GM19372 (cell line): ENCODE data around the gene GDPD5.

Experiments used
- ATAC-seq: cut with Tn5 transposase; IDR thresholded peaks from one replicate; pipeline ENCODE4 v1.9.1; 2021; ENCODE audit warnings: mild to moderate bottlenecking, low read depth, moderate library complexity; ENCODE audit not compliant: unreplicated experiment

Gene GDPD5

DNA sequence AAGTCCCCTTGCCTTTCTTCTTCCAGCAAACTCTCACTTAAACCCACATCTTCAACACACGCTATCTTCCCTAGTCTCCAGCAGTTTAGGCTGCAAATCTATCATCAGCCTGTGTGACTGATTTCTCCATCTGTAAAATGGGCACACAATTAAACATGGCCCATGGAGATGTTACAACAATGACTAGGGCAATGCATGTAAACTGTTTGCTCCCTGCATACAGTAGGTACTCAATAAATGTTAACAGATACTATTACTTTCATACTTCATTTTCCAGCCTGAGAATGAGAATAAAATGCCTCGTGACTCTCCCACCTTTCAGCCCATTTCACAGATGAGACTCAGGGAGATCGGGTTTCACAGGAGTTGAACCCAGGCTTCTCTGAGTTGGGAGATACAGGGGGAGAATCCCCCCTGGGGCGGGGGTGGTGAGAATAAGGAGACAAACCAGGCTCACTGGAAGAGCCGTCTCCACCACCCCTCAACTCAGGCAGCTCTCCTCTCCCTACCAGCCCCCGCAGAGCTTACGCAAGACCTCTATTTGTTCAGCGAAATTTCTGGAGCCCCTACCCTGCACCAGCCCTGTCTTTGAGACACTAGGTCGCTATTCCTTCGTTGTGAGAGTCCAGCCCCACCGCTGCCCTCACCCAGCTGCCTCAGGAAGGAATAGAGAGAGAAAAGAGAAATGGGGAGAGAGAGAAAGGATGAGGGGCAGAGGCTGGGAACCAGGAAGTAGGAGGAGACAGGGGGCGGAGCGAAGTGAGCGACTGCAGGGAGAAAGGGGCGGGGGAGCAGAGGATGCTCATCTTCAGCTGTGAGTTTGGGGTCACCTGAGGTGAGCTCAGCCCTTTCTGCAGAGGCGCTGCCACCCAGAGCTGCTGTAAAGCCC lies 50.6 kb downstream of the GDPD5 start:
- no peak for ATAC-seq

DNA sequence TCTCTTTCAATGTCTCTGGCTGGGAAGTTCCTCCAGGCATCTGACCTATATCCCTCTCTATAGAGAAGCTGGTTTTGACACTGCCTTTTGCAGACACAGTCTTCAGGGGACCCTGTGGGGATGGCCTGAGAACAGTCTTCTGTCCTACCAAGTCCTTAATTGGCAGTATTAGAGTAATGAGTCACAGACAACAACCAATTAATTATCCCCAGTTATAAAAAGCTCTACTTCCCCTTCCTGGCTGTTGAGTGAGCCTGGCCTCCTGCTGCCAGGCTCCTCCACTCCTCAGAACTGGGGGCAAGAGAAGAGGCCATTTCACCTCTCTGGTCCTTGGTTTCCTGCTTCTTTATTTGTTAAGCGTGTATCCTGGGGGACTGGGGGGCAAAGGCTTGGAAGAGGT lies 51.5 kb downstream of the GDPD5 start:
- ATAC-seq: no peak

DNA sequence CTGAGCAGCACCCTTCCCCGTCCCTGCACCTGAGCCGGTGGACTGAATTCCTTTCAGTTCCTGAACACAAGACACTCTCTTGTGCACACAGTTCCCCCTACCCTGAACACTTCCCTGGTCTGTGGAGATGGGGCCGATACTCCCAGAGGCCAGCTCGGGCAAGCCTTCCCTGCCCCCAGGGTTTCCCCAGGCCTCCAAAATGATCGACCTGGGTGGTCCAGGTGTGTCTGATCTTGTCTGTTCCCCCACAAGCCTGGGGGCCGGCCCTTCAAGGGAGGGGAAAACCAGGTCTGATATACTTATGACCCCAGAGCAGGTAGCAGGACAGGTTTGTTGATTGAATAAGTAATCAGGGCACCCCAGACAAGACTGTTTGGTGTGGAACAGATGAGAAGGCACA lies 52.1 kb downstream of the GDPD5 start:
- no peak for ATAC-seq

DNA sequence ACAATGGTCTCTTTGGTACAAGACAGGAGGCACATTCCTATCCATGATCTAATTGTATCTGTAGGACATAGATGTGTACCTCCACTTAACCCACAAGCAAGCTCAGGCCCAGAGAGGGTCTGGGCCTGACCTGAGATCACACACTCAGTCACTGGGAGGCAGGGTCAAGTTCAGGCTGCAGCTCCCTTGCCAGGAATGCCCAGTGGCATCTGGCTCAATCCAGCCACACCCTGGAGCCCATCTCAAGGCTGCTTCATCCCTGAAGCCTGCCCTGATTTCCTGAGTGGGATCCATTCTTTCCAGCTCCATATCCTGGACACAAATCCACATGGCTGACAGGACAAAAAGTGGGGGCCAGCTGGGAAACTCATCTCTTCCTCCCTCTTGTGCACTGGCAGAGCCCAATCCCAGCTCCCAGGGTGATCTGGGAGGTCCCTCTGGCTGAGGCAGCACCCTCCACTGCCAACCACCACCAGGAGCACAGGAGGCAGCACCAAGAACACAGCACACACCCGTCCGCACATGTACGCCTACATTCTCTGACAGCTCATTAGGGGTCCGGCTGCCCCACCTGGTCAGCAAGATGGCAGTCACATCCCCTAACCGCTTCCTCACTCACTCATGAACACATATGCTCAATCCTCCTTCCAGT lies 53.5 kb downstream of the GDPD5 start:
- ATAC-seq: no peak

DNA sequence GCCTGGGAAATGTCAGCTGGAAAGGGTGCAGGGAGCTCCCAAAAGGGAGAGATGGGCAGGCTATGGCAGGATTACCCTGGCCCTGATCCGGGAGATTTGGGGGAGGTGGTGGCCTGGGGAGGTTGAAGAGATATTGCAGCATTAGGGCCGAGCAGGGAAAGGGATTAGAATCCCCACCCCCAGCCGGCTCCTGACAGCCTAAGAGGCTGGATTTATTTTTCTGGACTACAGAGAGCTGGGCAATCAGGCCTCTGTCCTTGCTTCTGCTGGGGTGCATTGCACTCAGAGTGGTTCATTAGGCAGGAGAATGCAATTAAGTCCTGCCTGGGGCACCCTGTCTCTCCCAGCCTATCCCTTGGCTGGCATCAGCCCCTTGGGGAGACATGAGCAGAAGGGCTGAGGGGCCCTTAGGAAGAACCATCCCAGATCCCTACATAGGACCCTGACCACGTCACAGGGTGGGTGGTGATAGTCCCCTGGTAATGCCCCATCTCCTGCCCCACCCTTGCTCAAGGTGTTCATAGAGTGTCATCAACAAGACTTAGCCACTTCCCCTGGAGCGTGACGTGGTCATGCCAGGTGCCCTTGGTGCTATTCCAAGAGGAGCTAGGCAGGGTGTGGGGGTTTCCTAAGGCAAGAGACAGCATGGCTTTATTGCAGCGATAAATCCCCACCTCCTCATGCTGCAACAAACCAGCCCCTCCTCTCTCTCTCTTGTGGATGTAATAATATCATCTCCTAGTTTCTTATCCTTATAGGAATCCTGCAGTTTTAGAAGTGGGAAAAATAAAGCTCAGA lies 54.4 kb downstream of the GDPD5 start:
- no peak for ATAC-seq

DNA sequence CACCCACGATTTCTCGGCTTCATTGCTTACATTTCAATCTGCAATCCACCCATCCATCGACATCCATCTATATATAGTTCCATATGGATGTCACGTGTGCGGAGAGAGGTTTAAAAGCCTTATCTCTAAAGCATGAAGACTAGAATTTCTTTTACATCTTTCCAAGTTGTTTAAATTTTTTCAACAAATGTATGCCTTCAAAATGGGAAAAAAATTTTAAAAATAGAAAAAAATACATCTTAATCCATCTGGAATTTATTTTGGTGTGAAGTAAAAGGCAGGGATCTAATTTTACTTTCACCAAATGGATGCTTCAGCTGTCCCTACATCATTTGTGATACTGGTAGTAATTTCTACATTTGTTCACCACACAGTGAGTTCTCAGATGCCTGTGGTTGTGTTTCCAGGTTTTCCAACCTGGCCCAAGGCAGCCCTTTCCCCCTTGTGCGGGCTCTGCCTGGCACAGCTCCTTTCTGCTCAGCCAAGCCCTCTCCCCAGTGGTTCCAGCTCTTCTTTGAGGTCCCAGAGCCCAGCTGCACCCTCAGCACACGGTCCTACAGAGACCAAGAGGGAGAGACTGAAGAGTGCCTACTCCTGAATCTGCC lies 55.2 kb downstream of the GDPD5 start:
- no peak for ATAC-seq

DNA sequence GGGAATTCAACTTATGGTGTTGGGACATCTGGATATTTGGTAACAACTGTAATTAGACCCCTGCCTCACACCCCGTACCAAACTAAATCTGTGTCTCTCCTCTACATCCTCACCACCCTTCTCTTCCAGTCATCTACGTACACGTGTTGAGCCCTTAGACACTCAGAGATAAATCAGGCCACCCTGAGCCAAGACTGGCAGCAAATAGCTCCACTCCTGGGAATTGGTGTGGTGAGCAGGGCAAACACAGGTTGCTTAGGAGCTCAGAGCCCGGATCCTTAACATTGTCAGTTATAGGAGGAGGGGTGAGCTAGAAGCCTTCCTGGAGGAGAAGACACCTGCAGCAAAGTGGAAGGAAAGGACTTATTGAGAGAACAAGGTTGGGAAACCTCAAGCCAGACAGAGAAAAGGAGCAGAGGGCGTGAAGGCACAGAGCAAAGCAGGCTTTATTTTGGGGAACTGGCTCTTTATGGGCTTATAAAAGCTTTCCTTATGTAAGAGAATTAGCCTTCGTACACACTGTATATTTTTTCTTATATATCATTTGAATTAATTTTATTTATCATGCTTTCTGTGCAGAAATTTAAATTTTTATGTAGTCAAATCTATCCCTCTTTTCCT lies 55.8 kb downstream of the GDPD5 start:
- ATAC-seq: no peak

DNA sequence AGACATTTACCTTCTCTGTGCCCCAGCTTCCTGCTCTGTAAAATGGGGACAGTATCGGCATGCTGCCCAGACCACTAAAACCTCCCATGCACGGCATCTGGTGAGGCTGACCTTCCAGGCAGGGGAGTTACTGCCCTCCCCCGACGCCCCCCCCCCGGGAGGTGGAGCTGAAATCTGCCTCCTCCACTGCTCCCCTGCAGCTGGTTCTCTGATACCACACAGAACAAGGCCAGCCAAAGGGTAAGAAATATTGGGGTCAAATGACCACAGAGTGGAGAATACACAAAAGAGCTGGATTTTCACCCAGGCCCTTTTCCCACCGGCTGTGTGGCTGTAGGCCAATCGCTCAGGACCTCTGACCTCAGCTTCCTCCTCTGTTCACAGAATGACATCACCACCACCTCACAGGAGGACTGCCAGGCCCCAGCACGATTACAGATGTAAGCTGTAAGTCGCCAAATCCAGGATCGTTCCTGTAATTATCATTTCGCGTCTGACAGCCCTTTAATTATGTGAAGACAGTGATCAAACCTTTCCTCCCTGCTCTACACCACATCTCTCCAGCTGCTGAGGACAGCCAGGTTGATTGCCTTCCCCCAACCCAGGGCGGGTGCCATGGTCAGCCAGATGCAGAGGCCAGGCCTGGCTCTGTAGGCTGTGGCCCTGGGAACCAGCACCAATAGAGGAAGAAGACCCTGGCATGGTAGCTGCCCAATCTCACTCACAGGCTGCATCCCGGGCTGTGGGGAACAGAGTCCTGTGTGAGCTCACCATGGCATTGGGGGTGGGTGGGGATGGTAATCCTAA lies 57.0 kb downstream of the GDPD5 start:
- ATAC-seq: no peak

DNA sequence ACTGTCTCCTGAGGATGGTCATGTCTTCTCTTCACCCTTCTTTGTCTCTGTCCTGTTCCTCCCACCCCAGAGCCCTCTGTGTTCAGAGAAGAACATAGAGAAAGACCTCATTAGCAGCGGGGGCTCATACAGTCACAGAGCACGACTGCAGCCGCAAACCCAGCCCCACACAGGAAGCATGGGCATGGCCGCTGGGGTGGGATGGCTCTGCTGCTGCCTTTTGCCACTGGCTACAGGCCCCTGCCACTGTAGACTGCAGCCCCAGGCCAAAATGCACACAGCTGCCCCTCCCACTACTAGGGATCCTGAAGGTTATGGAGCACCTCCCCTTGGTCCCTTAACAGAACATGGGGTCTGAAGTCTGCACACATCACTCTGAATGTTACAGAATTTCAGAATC lies 57.9 kb downstream of the GDPD5 start:
- no peak for ATAC-seq

DNA sequence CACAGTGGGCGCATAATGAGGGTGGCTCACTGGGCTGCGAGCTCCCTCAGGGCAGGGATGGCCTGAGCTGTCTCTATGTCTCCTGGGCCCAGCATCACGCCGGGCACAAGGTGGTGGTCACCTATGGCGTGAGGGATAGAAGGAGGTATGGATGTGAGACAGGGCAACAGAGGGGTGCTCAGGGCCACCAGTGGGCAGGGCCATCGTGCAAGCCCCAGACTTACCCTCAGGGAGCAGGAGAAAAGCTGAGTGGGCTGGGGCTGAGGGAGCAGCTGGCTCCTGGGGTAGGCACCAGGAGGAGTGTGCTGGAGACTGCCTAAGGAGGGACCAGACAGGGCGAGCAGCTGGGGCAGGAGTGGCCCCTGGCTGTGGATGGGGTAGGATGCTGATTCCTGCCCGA lies 58.4 kb downstream of the GDPD5 start:
- no peak for ATAC-seq

DNA sequence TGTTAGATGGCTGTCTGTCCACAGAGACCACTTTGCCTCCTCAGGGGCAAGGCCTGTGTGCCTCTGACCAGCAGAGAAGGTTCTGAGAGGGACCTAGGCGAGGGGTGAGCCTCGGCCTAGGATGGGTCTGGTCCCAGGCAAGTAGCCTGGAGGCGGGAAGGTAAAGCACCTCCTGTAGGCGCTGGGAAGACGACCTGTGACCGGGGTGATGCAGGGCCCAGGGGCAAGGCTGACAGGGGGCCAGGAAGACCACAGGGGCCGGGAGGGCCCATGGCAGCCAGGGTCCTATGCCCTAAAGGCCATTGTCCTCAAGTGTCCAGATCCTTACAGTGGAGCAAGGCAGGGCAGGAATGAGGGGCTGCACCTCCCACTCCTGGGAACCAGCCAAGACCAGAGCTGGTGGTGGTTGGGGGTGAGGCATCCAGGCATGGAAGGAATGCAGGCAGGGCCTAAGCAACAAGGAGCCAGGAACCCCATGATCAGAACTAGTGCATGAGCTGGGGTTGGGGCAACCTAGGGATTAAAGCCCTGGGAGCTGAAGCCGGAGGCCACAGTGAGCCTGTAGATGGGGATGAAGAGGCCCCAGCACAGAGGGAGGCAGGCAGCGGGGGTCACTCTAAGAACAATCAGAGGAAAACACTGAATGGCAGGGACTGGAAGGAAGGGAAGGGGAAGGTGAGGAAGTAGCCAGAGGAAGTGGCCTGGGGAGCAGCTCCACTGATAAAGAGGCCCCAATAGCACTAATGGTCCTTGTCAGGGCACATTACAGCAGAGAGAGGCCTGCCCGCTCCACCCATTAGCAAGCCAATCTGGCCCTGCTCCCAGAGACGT lies 59.8 kb downstream of the GDPD5 start:
- ATAC-seq: no peak

DNA sequence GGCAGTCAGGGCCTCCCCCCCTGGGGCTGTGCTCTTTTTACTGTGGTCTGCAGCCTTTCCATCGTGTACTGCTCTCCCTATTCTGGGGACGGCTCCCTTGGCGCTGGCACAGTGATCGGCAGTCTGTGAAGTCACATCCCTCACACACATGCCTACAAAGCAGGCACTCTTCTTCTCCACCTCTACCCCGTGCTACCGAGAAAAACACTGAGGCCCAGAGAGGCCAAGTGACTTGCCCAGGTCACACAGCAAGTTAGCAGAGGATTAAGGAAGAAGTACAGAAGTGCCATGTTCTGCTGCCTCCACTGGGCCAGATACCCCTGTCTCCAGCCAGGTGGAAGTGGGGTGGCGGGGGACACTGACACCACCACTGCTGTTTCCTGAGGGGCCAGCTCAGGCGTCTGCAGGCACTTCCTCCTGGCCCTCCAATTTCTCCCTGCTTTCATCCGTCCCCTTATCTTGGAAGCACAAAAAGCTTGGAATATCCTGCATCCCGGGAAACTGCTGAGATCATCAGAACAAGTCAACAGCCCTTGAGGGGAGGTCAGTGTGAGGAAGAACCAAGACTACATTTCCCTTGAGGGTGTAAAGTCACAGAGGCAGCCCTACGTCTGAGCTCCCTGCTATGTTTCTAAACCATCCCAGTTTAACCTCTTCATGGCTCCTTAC lies 62.5 kb downstream of the GDPD5 start:
- ATAC-seq: no peak

DNA sequence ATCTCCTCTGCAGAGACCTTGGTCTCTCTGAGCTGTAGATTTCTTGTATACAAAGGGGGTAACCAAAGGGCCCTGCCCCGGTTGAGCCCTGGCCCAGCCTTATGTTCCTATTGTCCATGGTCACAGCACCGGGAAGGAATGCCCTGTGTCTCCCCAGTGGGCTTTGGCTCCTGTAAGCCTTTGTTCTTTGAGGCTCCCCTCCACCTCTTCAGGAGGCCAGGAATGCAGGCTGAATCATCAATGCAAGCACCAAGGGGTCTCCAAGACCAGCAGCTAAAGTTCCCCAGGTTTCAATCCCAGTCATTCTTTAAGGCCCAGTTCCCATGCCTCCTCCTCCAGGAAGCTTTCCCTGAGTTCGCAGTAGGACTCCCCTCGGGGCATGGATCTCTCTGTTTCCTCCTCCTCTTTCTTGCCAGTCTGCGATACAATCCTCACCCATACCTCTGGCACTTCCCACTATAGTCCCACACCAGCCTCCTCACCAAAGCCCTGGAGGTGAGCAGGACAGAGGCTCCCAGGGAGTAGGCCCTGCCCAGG lies 63.6 kb downstream of the GDPD5 start:
- ATAC-seq: no peak

DNA sequence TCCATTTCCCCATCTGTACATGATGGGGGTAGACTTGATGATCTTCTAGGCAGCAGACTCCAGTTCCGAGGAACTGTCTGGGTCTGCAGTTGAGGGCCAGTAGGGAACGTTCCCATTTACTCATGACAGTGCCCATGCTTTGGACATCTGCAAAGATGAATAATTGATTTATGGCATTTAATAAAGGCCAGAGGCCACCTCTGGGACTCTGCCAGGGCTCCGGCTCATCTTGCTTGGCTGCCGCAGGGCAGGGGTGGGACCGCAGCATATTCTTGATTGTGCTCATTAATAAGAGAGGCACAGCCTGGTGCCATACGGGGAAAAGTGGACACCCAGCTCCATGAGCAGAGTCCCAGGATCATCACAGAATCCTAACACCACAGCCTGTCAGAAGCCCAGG lies 64.6 kb downstream of the GDPD5 start:
- no peak for ATAC-seq

DNA sequence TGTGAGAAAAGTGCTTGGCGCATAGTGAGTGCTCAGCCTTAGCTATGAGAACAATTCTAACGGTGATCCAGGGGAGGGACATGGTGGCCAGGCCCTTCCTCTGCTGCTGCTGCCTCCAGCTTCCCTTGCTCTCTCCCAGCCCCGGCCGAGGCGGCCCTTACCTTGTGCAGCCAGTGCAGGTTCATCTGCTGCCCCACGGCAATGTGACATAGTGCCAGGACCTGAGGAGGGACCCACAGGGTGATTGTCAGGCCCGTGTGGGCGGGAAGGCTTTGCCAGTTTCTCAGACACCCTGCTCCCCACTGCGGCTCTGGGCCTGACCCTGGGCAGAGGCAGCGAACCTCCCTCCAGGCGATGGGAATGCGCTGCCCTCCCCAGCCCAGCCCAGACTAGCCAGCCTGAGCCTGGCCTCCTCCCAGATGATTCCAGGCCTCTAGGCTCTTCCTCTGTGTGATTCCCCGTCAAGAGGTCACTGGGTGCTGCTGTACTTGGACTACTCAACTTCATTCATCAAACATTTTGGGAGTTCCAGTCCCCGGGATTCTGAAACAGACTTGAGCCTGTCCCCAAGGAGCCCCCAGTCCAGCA lies 69.1 kb downstream of the GDPD5 start:
- ATAC-seq: no peak

DNA sequence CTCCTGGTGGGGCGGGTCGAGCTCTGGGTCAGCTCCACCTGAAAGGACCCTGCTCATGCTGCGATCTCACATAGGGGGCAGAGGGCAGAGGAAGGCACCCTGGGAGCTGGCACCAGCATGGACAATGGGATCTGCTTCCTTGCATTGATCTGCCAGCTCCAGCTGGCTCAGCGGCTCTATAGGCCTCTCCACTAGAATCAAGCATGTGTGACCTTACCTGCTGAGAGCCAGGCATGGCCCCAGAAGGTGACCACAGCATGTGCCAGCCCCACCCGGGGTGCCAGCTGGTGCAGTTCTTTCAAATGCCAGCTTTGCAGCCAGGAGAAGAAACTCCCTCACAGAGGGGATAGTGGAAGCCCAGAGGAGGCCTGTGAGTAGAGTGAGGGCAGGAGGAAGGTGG lies 70.8 kb downstream of the GDPD5 start:
- no peak for ATAC-seq

DNA sequence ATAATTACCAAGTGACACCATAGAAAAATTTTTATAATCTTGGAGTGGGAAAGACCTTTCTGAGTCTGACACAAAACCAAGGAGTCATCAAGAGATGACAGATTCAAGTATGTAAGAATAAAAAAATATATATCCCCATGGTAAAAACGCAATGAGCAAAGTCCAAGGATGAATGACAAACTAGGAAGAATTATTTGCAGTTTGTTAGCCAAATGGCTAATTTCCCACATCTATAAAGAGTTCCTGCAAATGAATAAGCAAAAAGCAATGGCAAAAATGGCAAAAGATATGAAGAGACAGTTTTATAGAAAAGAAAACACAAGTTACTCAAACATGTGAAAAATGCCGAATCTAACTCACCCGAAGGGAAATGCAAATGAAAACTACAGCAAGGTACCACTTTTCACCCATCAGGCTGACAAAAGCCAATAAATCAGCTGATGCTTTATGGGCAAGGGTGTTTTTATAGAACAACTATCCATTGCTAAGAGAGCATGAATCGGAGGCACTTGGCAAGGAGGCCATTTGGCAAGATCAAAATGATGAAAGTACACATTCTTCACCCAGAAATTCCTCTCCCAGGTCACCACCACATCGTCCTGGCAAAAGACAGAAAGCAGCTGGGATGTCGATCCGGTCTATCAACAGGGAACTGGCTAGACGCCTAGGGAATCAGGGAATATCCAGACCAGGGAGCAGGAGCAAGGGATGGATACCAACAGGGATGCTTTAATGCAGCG lies 71.7 kb downstream of the GDPD5 start:
- ATAC-seq: no peak
